DOHH2 (cell line): ENCODE measurements around the gene GHRH.

Source experiments
- H3F3A ChIP-seq: fragments of 200-600 bp; sonication (generic), shearing (Covaris generic); 2 replicates; pipeline ENCODE4 v1.6.0; 2016; ENCODE audit warnings: antibody characterized with exemption, mild to moderate bottlenecking; ENCODE audit not compliant: control insufficient read depth, insufficient read depth
- H3K27ac ChIP-seq: fragments of 200-600 bp; sonication (generic); 2 replicates; pipeline ENCODE4 v1.5.1; 2014; ENCODE audit warnings: low read depth, mild to moderate bottlenecking, low read length, moderate library complexity
- H3K27me3 ChIP-seq: fragments of 200-600 bp; sonication (generic); 2 replicates; pipeline ENCODE4 v1.6.1; 2014; ENCODE audit warnings: mild to moderate bottlenecking, low read length, mixed read lengths; ENCODE audit not compliant: control insufficient read depth
- H3K36me3 ChIP-seq: fragments of 200-600 bp; sonication (generic); 2 replicates; pipeline ENCODE4 v1.6.1; 2014; ENCODE audit warnings: mild to moderate bottlenecking, low read length, moderate library complexity, mixed read lengths; ENCODE audit not compliant: control insufficient read depth
- H3K4me1 ChIP-seq: fragments of 200-600 bp; sonication (generic); 2 replicates; pipeline ENCODE4 v1.6.1; 2014; ENCODE audit warnings: mild to moderate bottlenecking, low read length, mixed read lengths; ENCODE audit not compliant: control insufficient read depth
- H3K4me2 ChIP-seq: fragments of 200-600 bp; sonication (generic); 2 replicates; pipeline ENCODE4 v1.6.0; 2014; ENCODE audit warnings: mild to moderate bottlenecking, low read length, moderate library complexity
- H3K4me3 ChIP-seq: fragments of 200-600 bp; sonication (generic); 2 replicates; pipeline ENCODE4 v1.5.1; 2014; ENCODE audit warnings: mild to moderate bottlenecking, low read length, mixed read lengths
- H3K79me2 ChIP-seq: fragments of 200-600 bp; sonication (generic); 2 replicates; pipeline ENCODE4 v1.6.1; 2014; ENCODE audit warnings: mild to moderate bottlenecking, low read length, mixed read lengths; ENCODE audit not compliant: control insufficient read depth
- H3K9me2 ChIP-seq: fragments of 200-600 bp; sonication (generic); replicated peaks from 2 replicates; pipeline ENCODE4 v1.6.1; 2014; ENCODE audit warnings: mild to moderate bottlenecking, low read length, mixed read lengths; ENCODE audit not compliant: control insufficient read depth
- H3K9me3 ChIP-seq: fragments of 200-600 bp; sonication (generic); 2 replicates; pipeline ENCODE4 v1.6.1; 2014; ENCODE audit warnings: antibody characterized with exemption, low read length, mixed read lengths; ENCODE audit not compliant: control insufficient read depth, insufficient read depth
- H4K20me1 ChIP-seq: fragments of 200-600 bp; sonication (generic); 2 replicates; pipeline ENCODE4 v1.6.0; 2014; ENCODE audit warnings: low read depth, mild to moderate bottlenecking, antibody characterized with exemption, low read length, moderate library complexity; ENCODE audit not compliant: control insufficient read depth, insufficient read depth
- CTCF ChIP-seq: fragments of 200-600 bp; sonication (generic); IDR thresholded peaks from one replicate; pipeline ENCODE4 v1.5.1; 2014; ENCODE audit warnings: antibody characterized with exemption, mild to moderate bottlenecking, low read depth, low read length; ENCODE audit not compliant: poor library complexity, severe bottlenecking
- EZH2phosphoT487 ChIP-seq: fragments of 200-600 bp; sonication (generic); IDR thresholded peaks from 2 replicates; pipeline ENCODE4 v1.6.1; 2017; ENCODE audit warnings: borderline replicate concordance, mild to moderate bottlenecking, antibody characterized with exemption, low read length, moderate library complexity, mixed read lengths

GHRH gene

GRCh38 chr20:37309290-37309689 is 47.7 kb upstream of the GHRH start:
- no peak overlapping the region for H3K27ac ChIP-seq
- no peaks in the 10 kb centered on the region for H3K9me2 ChIP-seq
- TF ChIP-seq CTCF (no peak), EZH2phosphoT487 (no peak)
- H4K20me1 ChIP-seq: 0 out of 2 replicates have a peak, but pooled peaks cover 2% of the 10 kb centered on the region
- H3K4me3 ChIP-seq: no peak overlapping the region
- peaks cover 3% of the 10 kb centered on the region for H3K4me1 ChIP-seq
- peaks cover 3% of the 10 kb centered on the region for H3K79me2 ChIP-seq
- no peaks in the 10 kb centered on the region for H3K9me3 ChIP-seq
- H3K27me3 ChIP-seq: no peaks in the 10 kb centered on the region
- H3K36me3 ChIP-seq: peaks cover 25% of the 10 kb centered on the region; the same call in 1 of the 2 replicates
- H3F3A ChIP-seq: no peaks in the 10 kb centered on the region
- no peak overlapping the region for H3K4me2 ChIP-seq

DNA sequence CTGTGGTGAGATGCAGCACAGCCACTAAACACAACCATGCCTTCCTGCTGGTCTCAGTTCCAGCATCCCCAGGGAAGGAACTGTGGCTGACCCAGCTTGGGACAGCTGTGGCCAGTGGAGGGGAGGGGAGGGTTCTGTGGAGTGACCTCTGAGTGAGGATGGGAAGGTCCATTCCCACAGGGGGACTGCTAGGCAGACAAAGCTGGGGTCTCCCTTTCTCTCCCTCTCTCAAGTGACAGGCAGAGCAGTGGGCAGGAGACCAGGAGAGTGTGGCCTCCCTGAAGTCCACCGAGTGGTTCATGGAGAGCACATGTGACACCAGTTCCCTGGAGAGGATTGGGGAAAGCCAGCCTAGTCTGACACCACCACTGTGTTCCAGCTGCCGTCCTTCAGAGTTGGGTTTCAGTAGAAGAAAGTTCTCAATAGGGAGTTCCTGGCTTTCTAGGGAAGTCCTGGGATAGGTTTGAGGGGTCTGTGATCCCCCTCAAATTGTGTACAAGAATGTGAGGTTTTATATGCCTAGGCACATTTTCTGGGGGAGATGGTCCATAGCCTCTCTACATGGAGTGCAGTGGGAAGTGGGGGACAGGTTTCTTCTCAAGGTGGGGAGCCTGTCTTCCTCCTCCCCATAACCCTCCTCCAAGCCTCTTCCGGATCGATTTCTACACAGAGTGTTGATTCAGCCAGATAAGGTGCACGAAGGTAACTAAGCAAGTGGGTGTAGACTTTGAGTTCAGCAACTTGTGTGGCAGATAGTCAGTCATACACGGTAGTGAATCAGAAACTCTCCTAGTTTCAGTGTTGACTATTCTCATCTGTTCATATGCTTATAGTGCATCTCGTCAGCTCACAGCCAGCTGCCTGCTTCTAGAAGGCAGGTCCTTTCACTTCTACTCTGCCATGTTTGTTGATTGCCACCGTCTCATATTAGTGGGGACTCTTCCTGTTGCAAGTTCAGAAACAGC is 46.8 kb upstream of the GHRH start:
- H3K9me3 ChIP-seq: no peaks in the 10 kb centered on the region
- 0 out of 2 replicates have a peak, but pooled peaks cover 3% of the 10 kb centered on the region for H4K20me1 ChIP-seq
- no peaks in the 10 kb centered on the region for H3K9me2 ChIP-seq
- TF ChIP-seq EZH2phosphoT487: no peak
- H3K27me3 ChIP-seq: no peaks in the 10 kb centered on the region
- H3K4me3 ChIP-seq: no peak overlapping the region
- no peak overlapping the region for H3K27ac ChIP-seq
- no peak overlapping the region for H3K4me2 ChIP-seq
- H3F3A ChIP-seq: no peaks in the 10 kb centered on the region
- peaks cover 30% of the 10 kb centered on the region for H3K36me3 ChIP-seq
- H3K4me1 ChIP-seq: no peaks in the 10 kb centered on the region
- peaks cover 3% of the 10 kb centered on the region for H3K79me2 ChIP-seq

GRCh38 chr20:37305839-37306238 is 44.2 kb upstream of the GHRH start:
- Histone ChIP-seq H3K79me2 (peaks cover 3% of the 10 kb centered on the region; the same call in 1 of the 2 replicates), H3K4me1 (no peaks in the 10 kb centered on the region), H3K9me2 (no peaks in the 10 kb centered on the region), H3K4me2 (no peak overlapping the region), H3K4me3 (no peak overlapping the region), H4K20me1 (0 out of 2 replicates have a peak, but pooled peaks cover 3% of the 10 kb centered on the region), H3K36me3 (peaks cover 46% of the 10 kb centered on the region), H3K9me3 (no peaks in the 10 kb centered on the region), H3K27me3 (no peaks in the 10 kb centered on the region), H3K27ac (no peak overlapping the region), H3F3A (no peaks in the 10 kb centered on the region)
- TF ChIP-seq CTCF (no peak), EZH2phosphoT487 (no peak)

- Histone ChIP-seq H3K4me2 (no peak overlapping the region), H3K9me3 (no peaks in the 10 kb centered on the region), H3K4me3 (no peak overlapping the region), H3K9me2 (no peaks in the 10 kb centered on the region), H3K36me3 (peaks cover 47% of the 10 kb centered on the region), H3F3A (no peaks in the 10 kb centered on the region), H4K20me1 (0 out of 2 replicates have a peak, but pooled peaks cover 3% of the 10 kb centered on the region), H3K4me1 (no peaks in the 10 kb centered on the region), H3K79me2 (peaks cover 7% of the 10 kb centered on the region), H3K27me3 (no peaks in the 10 kb centered on the region), H3K27ac (no peak overlapping the region)
- no peak for TF ChIP-seq CTCF
- no peak for TF ChIP-seq EZH2phosphoT487
These were observed 43.5 kb upstream of the GHRH start for GRCh38 chr20:37305079-37305478.
